HepG2 (cell line): ENCODE measurements around the gene SLC15A3. TPM values are rescaled to one million over a fixed set of nuclear protein-coding genes. Genes with fewer than 3 reads are reported as not detected.

Experiments
- CBFB ChIP-seq: sonication (generic); formaldehyde crosslinking; IDR thresholded peaks from 2 replicates; pipeline ENCODE4 v1.4.0; 2020; ENCODE audit warnings: missing genetic modification reagents
- DBP ChIP-seq: sonication (generic); formaldehyde crosslinking; IDR thresholded peaks from 2 replicates; pipeline ENCODE4 v1.4.0; 2020; ENCODE audit warnings: missing genetic modification reagents; ENCODE audit errors: not compliant biosample characterization
- DMTF1 ChIP-seq: sonication (generic); formaldehyde crosslinking; IDR thresholded peaks from 2 replicates; pipeline ENCODE4 v1.4.0; 2020; ENCODE audit warnings: mild to moderate bottlenecking, missing genetic modification reagents
- FOXO4 ChIP-seq: sonication (generic); formaldehyde crosslinking; conservative IDR thresholded peaks from 2 replicates; pipeline ENCODE4 v1.8.1; 2023; ENCODE audit warnings: missing genetic modification reagents
- HNF4A ChIP-seq: sonication (generic); formaldehyde crosslinking; IDR thresholded peaks from 2 replicates; pipeline ENCODE4 v1.4.0; 2020; ENCODE audit warnings: missing genetic modification reagents
- KMT2B ChIP-seq: IDR thresholded peaks from 2 replicates; pipeline ENCODE4 v1.6.1; 2016; ENCODE audit warnings: missing genetic modification reagents, missing compliant biosample characterization
- MTF2 ChIP-seq: sonication (generic); formaldehyde crosslinking; IDR thresholded peaks from 2 replicates; pipeline ENCODE4 v1.5.0; 2020; ENCODE audit warnings: missing genetic modification reagents, borderline replicate concordance
- PRPF4 ChIP-seq: fragments of 200-400 bp; formaldehyde crosslinking; IDR thresholded peaks from 2 replicates; pipeline ENCODE4 v1.6.1; 2016; ENCODE audit warnings: low read length, low read depth; ENCODE audit not compliant: poor library complexity, severe bottlenecking
- SAP130 ChIP-seq: IDR thresholded peaks from 2 replicates; pipeline ENCODE4 v1.6.1; 2016; ENCODE audit warnings: low read depth
- SMAD9 ChIP-seq: sonication (generic); formaldehyde crosslinking; IDR thresholded peaks from 2 replicates; pipeline ENCODE4 v1.5.1; 2020; ENCODE audit warnings: mild to moderate bottlenecking, missing genetic modification reagents
- SYNCRIP ChIP-seq: fragments of 200-400 bp; formaldehyde crosslinking; IDR thresholded peaks from 2 replicates; pipeline ENCODE4 v1.6.1; 2018; ENCODE audit warnings: mild to moderate bottlenecking, low read depth, low read length; ENCODE audit not compliant: insufficient read depth
- TOPORS ChIP-seq: sonication (generic); formaldehyde crosslinking; IDR thresholded peaks from 2 replicates; pipeline ENCODE4 v1.8.0; 2023; ENCODE audit warnings: mild to moderate bottlenecking, missing genetic modification reagents
- ZMAT3 ChIP-seq: sonication (generic); formaldehyde crosslinking; conservative IDR thresholded peaks from 2 replicates; pipeline ENCODE4 v1.7.0; 2021; ENCODE audit warnings: missing genetic modification reagents
- ZNF20 ChIP-seq: sonication (generic); formaldehyde crosslinking; IDR thresholded peaks from 2 replicates; pipeline ENCODE4 v1.4.0; 2020; ENCODE audit warnings: mild to moderate bottlenecking, moderate library complexity, missing genetic modification reagents
- ZNF230 ChIP-seq: sonication (generic); formaldehyde crosslinking; IDR thresholded peaks from 2 replicates; pipeline ENCODE4 v1.4.0; 2020; ENCODE audit warnings: mild to moderate bottlenecking, missing genetic modification reagents
- ZNF24 ChIP-seq: fragments of 450-650 bp; IDR thresholded peaks from 2 replicates; pipeline ENCODE4 v1.6.1; 2017; ENCODE audit warnings: antibody characterized with exemption, mild to moderate bottlenecking
- ZNF468 ChIP-seq: sonication (generic); formaldehyde crosslinking; IDR thresholded peaks from 2 replicates; pipeline ENCODE4 v1.8.0; 2022; ENCODE audit warnings: mild to moderate bottlenecking, moderate library complexity, missing genetic modification reagents
- ZNF883 ChIP-seq: sonication (generic); formaldehyde crosslinking; IDR thresholded peaks from 2 replicates; pipeline ENCODE4 v1.5.1; 2020; ENCODE audit warnings: mild to moderate bottlenecking, missing genetic modification reagents; ENCODE audit errors: not compliant biosample characterization
- ZSCAN12 ChIP-seq: sonication (generic); formaldehyde crosslinking; IDR thresholded peaks from 2 replicates; pipeline ENCODE4 v1.9.0; 2021; ENCODE audit warnings: mild to moderate bottlenecking, missing genetic modification reagents
- polyA plus RNA-seq, 8 experiments: library from polyadenylated mRNA; depleted of rRNA in 3 of 8; stranded (reverse) in 7 of 8; unstranded in 1 of 8; fragments of >200 nt; fragmentation: Illumina TruSeq in 4 of 8; extraction: Trizol in 4 of 8; gene quantifications; 2 replicates each; pipeline versions ENCODE4 v1.2.1 to v1.2.3, GENCODE V29; 2011 to 2016; ENCODE audit warnings: low read depth in 4 of 8, missing spikeins in 1 of 8, mixed read lengths in 1 of 8; ENCODE audit not compliant: insufficient read depth in 1 of 8
- total RNA-seq, 5 experiments: library from RNA; depleted of rRNA; stranded (reverse); fragments of >200 nt; fragmentation: Illumina TruSeq; extraction: Trizol; gene quantifications; 2 replicates each; pipeline ENCODE4 v1.2.3, GENCODE V29; 2016; ENCODE audit warnings: low read depth in 1 of 5
- TF ChIP-seq, protein P1 (sequence below): IDR thresholded peaks from 2 replicates; pipeline ENCODE4 v1.6.1; 2012; ENCODE audit warnings: low read length, improper control_type of control experiment
- TF ChIP-seq, protein P2 (sequence below): sonication (generic); formaldehyde crosslinking; IDR thresholded peaks from 2 replicates; pipeline ENCODE4 v1.4.0; 2020; ENCODE audit warnings: missing genetic modification reagents, low read depth, mild to moderate bottlenecking, borderline replicate concordance

SLC15A3 gene
- total and polyA plus RNA-seq, 2 of the 13 experiments (the other 11 are each of a cell fraction or from before 2014, with no cell fraction given), result 0.45 to 0.77 TPM

- no peak for TF ChIP-seq FOXO4 (CRISPR knock-in tag)
- no peak for TF ChIP-seq ZNF468 (CRISPR knock-in tag)
- no peak for TF ChIP-seq ZNF883 (CRISPR knock-in tag)
- no peak; the same call in 1 of the 2 replicates for TF ChIP-seq KMT2B (CRISPR knock-in tag)
- no peak for TF ChIP-seq DMTF1
- 0 out of 2 replicates have a peak, but pooled peaks have one; percentile 18 for TF ChIP-seq SAP130 (CRISPR knock-in tag)
- TF ChIP-seq ZNF20 (CRISPR knock-in tag), result no peak
- no peak for TF ChIP-seq SYNCRIP
- no peak for TF ChIP-seq ZSCAN12 (CRISPR knock-in tag)
- TF ChIP-seq ZMAT3 (CRISPR knock-in tag), result no peak
- no peak for TF ChIP-seq PRPF4
- TF ChIP-seq CBFB (CRISPR knock-in tag), result no peak
- TF ChIP-seq, protein P1, sequence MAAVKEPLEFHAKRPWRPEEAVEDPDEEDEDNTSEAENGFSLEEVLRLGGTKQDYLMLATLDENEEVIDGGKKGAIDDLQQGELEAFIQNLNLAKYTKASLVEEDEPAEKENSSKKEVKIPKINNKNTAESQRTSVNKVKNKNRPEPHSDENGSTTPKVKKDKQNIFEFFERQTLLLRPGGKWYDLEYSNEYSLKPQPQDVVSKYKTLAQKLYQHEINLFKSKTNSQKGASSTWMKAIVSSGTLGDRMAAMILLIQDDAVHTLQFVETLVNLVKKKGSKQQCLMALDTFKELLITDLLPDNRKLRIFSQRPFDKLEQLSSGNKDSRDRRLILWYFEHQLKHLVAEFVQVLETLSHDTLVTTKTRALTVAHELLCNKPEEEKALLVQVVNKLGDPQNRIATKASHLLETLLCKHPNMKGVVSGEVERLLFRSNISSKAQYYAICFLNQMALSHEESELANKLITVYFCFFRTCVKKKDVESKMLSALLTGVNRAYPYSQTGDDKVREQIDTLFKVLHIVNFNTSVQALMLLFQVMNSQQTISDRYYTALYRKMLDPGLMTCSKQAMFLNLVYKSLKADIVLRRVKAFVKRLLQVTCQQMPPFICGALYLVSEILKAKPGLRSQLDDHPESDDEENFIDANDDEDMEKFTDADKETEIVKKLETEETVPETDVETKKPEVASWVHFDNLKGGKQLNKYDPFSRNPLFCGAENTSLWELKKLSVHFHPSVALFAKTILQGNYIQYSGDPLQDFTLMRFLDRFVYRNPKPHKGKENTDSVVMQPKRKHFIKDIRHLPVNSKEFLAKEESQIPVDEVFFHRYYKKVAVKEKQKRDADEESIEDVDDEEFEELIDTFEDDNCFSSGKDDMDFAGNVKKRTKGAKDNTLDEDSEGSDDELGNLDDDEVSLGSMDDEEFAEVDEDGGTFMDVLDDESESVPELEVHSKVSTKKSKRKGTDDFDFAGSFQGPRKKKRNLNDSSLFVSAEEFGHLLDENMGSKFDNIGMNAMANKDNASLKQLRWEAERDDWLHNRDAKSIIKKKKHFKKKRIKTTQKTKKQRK, result no peak
- TF ChIP-seq DBP (CRISPR knock-in tag), result no peak
- TF ChIP-seq TOPORS (CRISPR knock-in tag), result no peak
- TF ChIP-seq MTF2 (CRISPR knock-in tag), result no peak
- TF ChIP-seq SMAD9 (CRISPR knock-in tag), result peak; percentile 88
- 0 out of 2 replicates have a peak, but pooled peaks have one; percentile 17 for TF ChIP-seq ZNF230 (CRISPR knock-in tag)
- TF ChIP-seq, protein P2, sequence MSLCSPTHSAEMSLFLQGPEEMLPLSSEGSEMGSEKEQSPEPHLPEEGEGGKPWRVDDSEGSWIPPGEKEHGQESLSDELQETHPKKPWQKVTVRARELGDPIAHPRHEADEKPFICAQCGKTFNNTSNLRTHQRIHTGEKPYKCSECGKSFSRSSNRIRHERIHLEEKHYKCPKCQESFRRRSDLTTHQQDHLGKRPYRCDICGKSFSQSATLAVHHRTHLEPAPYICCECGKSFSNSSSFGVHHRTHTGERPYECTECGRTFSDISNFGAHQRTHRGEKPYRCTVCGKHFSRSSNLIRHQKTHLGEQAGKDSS (CRISPR knock-in tag), result no peak
- TF ChIP-seq ZNF24, result no peak
- no peak for TF ChIP-seq HNF4A (CRISPR knock-in tag)
Observed at GRCh38 chr11:60913793-60914632, 38.0 kb downstream of the SLC15A3 start, which contains the start of gene TMEM109 (continued).
